ELR (cell line): ENCODE data around the gene ERICH2.

ENCODE experiments used
- DNase-seq: peaks from one replicate; pipeline ENCODE4 v3.0.0-alpha.2; 2015; ENCODE audit warnings: low read depth

The ERICH2 gene

DNA sequence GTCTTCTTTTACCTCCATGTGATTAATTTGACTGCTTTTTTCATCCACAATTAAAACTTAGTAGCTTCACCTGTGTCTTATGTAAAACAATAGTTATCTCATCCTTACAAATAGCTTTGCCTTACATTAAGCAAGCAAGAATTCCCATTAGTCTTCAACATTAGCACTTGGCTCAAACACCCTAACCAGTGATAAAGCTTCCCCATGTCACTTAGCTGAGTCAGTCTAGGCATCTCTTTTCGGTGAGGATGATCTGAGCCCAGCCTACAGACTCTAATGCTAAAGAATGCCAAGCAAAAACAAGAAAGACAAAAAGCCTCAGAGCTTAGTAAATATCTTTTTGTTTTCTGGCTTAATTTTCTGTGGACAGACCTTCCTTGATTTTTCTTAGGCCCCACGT is 72.6 kb downstream of the ERICH2 start:
- peak; percentile 45 for DNase-seq

DNA sequence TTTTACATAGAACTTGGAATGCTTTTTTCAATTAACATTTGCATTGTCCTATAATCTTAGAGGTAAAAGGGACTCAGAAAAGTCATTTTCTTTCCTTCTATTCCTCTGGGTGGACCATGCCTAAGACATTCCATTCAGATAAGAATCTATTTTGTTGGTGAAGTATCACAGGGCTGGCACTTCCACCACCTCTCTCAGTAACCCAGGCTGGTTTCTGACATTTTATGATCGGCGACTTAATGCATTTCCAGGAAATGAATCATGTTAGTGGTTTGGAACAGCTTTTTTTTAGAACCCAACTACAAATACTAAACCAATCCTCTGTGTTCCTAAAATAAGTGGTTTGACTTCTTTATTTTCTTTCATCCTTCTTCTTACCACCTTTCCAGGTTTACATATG is 73.5 kb downstream of the ERICH2 start:
- DNase-seq = peak; percentile 83

DNA sequence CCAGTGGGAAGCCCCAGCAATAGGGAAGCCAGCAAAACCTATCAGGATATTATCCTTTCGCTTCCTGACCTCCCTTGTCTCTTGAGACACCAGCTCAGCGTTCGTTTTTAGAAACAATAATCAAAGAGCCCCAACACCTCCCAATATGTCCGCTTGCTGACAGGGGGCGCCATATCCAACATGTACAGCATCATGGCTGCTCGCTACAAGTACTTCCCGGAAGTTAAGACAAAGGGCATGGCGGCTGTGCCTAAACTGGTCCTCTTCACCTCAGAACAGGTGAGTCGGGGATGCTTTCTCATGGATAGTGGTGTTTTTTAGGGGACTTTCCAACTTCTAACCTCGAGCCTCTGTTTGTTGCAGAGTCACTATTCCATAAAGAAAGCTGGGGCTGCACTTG is 75.2 kb downstream of the ERICH2 start:
- no peak for DNase-seq

DNA sequence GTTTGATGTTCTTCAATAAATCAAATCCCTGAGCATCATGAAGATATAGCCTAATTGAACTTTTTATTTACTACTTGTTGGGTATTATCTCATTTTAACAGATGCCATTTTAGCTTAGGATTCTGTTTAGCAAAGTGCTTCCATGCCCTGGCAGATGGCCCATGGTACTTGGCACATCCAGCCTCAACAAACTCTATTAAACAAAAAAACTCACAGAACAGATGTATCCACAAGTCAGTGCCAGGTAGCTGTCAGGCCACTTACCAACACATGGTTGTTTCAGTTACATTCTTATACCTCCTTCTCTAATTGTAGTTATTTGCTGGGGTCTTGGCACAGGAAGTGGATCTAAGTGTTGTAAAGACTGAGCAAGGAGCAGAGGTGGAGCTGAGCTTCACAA is 76.1 kb downstream of the ERICH2 start:
- DNase-seq = no peak

DNA sequence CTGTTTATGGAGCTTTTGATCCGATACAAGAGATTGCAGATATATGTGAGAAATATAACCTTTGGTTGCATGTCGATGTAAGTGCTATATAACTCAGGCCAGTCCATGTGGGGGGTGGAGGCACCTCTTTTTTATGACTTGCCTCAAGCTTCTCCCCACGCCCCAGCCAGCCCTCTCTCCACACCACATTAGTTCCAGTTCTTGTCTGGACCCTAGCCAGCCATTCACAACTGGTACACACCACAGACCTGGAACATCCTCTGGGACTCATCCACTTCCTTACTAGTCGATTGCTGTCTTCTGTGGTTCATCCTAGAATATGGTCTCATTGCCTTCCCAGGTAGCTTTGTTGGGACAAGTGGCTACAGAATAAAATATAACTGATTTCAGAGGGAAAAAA is 77.5 kb downstream of the ERICH2 start:
- DNase-seq = no peak
